GM12801 (cell line): ENCODE measurements around the gene SLC5A9.

ENCODE experiments used
- CTCF ChIP-seq: IDR thresholded peaks from one replicate; pipeline ENCODE4 v1.5.1; 2011; ENCODE audit warnings: control low read depth; ENCODE audit not compliant: insufficient read length; ENCODE audit errors: extremely low read depth

Gene SLC5A9

DNA sequence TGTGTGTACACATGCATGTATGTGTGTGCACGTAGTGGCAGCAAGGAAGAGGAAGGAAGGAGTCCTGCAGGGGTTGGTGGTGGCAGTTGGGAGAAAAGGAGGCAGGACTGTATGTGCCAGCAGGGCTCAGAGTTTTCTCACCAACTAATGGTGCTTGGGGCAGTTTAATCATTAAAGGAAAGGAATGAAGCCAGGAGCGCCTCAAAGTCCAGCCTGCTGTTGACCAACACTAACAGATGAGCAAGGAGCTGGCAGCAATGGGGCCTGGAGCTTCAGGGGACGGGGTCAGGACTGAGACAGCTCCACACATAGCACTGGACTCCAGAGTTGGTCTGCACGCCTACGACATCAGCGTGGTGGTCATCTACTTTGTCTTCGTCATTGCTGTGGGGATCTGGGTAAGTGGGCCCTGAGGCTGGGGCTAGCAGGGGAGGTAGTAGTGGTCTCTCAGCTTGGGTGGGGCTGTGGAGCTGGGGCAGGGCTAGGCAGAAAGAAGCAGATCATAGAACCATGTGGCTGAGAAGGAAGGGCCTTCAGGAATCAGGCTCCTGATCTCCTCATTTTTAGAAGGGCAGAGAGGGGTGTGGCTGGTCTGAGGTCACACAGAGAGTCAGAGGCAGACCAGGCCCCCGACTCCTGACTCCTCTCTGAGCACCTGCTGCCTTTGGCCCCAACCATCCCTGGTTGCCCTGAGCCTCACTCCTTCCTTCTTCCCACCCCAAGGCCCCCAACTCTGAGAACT, at the start of gene SLC5A9:
TSS of gene SLC5A9 (plus strand) at position 216 of the 742 bp plus-strand sequence. CDS start at position 237, 21 bp downstream.
- no peak for TF ChIP-seq CTCF

DNA sequence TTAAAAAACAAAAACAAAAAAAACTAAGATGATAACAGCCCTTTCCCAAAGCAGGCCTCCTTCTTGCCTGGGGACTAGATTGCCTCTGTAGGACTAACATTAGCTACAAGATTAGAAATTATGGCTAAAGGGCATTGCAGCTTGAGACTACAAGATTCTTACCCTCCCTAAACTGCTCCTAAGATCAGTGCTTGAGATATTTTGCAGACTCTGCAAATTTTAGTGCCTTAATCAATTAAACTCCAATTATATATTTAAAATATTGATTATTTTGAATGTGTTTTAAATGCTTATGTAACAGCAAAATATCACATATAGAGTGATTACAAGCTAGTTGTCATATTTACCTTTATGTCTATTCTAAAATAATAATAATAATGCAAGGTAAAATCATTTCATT, 47.4 kb upstream of the SLC5A9 start:
- no peak for TF ChIP-seq CTCF

DNA sequence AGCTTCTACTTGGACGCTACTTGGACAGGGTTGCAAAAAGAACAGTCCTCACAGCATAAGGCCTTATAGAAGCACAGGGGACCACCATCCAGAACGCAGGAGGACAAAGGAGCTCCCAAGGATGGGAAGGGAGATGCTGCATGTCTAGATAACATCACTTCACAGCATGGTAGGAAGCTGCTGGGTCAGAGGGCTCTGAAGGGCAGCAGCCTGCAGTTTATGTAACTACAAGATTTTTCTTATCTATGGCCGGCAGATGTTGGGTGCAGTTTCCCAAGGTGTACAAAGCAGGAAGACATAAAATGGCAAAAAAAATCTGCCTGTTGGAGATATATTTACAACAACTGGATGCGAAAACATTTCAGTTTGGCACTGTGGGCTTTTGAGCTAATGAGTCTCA, 45.3 kb upstream of the SLC5A9 start:
- TF ChIP-seq CTCF = no peak

GRCh38 chr1:48181669-48182367, 40.7 kb upstream of the SLC5A9 start:
- no peak for TF ChIP-seq CTCF

DNA sequence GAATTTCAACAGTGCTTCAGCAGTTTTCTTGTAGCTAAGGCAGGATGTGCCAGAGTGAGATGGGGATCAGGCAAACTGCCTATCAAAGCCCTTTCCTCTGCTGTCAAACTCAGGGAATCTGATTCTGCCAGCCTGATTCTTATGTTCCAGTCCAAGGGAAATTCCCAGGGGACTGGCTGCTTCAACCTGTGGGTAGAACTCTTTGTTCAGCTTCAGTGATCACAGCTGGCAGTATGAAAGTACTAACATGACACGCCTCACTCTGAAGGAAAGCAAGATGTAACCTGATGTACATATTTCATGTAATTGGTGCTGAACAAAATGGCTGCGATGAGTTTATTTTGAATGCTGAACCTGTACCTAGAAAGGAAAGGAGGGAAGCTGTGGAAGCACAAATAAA, 40.1 kb upstream of the SLC5A9 start:
- TF ChIP-seq CTCF = no peak

- no peak for TF ChIP-seq CTCF
Observed at GRCh38 chr1:48186306-48186839, 36.1 kb upstream of the SLC5A9 start.

GRCh38 chr1:48187969-48188563, 34.5 kb upstream of the SLC5A9 start:
- TF ChIP-seq CTCF = no peak
